GM21717 (cell line): Measurements from ENCODE around the gene LDAH.

ENCODE experiments used
- ATAC-seq: cut with Tn5 transposase; IDR thresholded peaks from one replicate; pipeline ENCODE4 v1.9.1; 2021; ENCODE audit warnings: mild to moderate bottlenecking, moderate library complexity; ENCODE audit not compliant: unreplicated experiment

Gene LDAH

GRCh38 chr2:20687260-20687832 lies 135.6 kb downstream of the LDAH start:
- ATAC-seq, result no peak

GRCh38 chr2:20684581-20685063 lies 138.3 kb downstream of the LDAH start:
- no peak for ATAC-seq

- ATAC-seq, result no peak
Observed at GRCh38 chr2:20682167-20682920, 140.6 kb downstream of the LDAH start.

- no peak for ATAC-seq
Observed at GRCh38 chr2:20680744-20681375, 142.0 kb downstream of the LDAH start.

GRCh38 chr2:20678780-20679179 lies 144.1 kb downstream of the LDAH start:
- ATAC-seq, result no peak

GRCh38 chr2:20678086-20678395 lies 144.9 kb downstream of the LDAH start:
- no peak for ATAC-seq

GRCh38 chr2:20677301-20678085 lies 145.4 kb downstream of the LDAH start:
- peak; percentile 46 for ATAC-seq

GRCh38 chr2:20676353-20677215 lies 146.3 kb downstream of the LDAH start:
- ATAC-seq, result peak; percentile 84

- peak; percentile 59 for ATAC-seq
Observed at GRCh38 chr2:20675701-20676352, 147.1 kb downstream of the LDAH start.

- ATAC-seq, result no peak
Observed at GRCh38 chr2:20674974-20675679, 147.8 kb downstream of the LDAH start.

GRCh38 chr2:20674309-20674965 lies 148.5 kb downstream of the LDAH start:
- ATAC-seq, result no peak

GRCh38 chr2:20673686-20674308 lies 149.1 kb downstream of the LDAH start:
- no peak for ATAC-seq

- no peak for ATAC-seq
Observed at GRCh38 chr2:20672201-20672951, 150.5 kb downstream of the LDAH start.

- ATAC-seq, result no peak
Observed at GRCh38 chr2:20671736-20672080, 151.2 kb downstream of the LDAH start.

- ATAC-seq, result no peak
Observed at GRCh38 chr2:20671036-20671735, 151.7 kb downstream of the LDAH start.

GRCh38 chr2:20670315-20671035 lies 152.4 kb downstream of the LDAH start:
- no peak for ATAC-seq
